ENCODE data around the gene KANSL1. TPM values are rescaled to one million over a fixed set of nuclear protein-coding genes. Genes with fewer than 3 reads are reported as not detected.

The KANSL1 gene
- total and polyA plus RNA-seq, 4 donors = 16.2 to 189 (median 47.4) TPM

GRCh38 chr17:45984368-45984767 is 208.9 kb downstream of the KANSL1 start:
- no peak overlapping the region for H3K9ac ChIP-seq (ENCODE audit: insufficient read depth in 1 of 2, low read length in 2 of 2)
- WGBS, 2 donors = 90 to 93% methylated on average over 5 of the region's 5 CpGs
- H3K9me3 ChIP-seq (ENCODE audit: control insufficient read depth in 4 of 4, insufficient read depth in 3 of 4, low read length in 3 of 4) = no peaks in the 10 kb centered on the region
- no peaks in the 10 kb centered on the region for H3K36me3 ChIP-seq (ENCODE audit: control insufficient read depth in 4 of 4, insufficient read depth in 4 of 4, low read length in 4 of 4)
- no peak overlapping the region for H3K4me3 ChIP-seq
- no peaks in the 10 kb centered on the region for H3K4me1 ChIP-seq (ENCODE audit: control insufficient read depth in 5 of 5, insufficient read depth in 5 of 5, low read length in 5 of 5)
- no peak overlapping the region for H3K27ac ChIP-seq (ENCODE audit: low read depth in 1 of 2, low read length in 1 of 2)
- TF ChIP-seq CTCF (IDR thresholded peaks at IDR 0.05; ENCODE audit: control extremely low read depth, extremely low read depth) = no peak
- no peaks in the 10 kb centered on the region for H3K27me3 ChIP-seq (ENCODE audit: control insufficient read depth in 3 of 3, insufficient read depth in 3 of 3, low read length in 2 of 3)
- no peak for ATAC-seq (ENCODE audit: insufficient read depth, low FRiP score)
- DNase-seq = no peak

GRCh38 chr17:45983614-45984310 is 209.5 kb downstream of the KANSL1 start:
- H3K27me3 ChIP-seq (ENCODE audit: control insufficient read depth in 3 of 3, insufficient read depth in 3 of 3, low read length in 2 of 3) = no peaks in the 10 kb centered on the region
- H3K27ac ChIP-seq (ENCODE audit: low read depth in 1 of 2, low read length in 1 of 2) = no peak overlapping the region
- ATAC-seq (ENCODE audit: insufficient read depth, low FRiP score) (no peak), DNase-seq (no peak)
- H3K9ac ChIP-seq (ENCODE audit: insufficient read depth in 1 of 2, low read length in 2 of 2) = no peak overlapping the region
- H3K9me3 ChIP-seq (ENCODE audit: control insufficient read depth in 4 of 4, insufficient read depth in 3 of 4, low read length in 3 of 4) = no peaks in the 10 kb centered on the region
- WGBS, 2 donors = 74 to 80% methylated on average over 31 of the region's 31 CpGs
- H3K4me1 ChIP-seq (ENCODE audit: control insufficient read depth in 5 of 5, insufficient read depth in 5 of 5, low read length in 5 of 5) = no peaks in the 10 kb centered on the region
- H3K4me3 ChIP-seq = no peak overlapping the region
- no peak for TF ChIP-seq CTCF (IDR thresholded peaks at IDR 0.05; ENCODE audit: control extremely low read depth, extremely low read depth)
- no peaks in the 10 kb centered on the region for H3K36me3 ChIP-seq (ENCODE audit: control insufficient read depth in 4 of 4, insufficient read depth in 4 of 4, low read length in 4 of 4)

GRCh38 chr17:45982791-45983613 is 210.2 kb downstream of the KANSL1 start:
- H3K4me1 ChIP-seq (ENCODE audit: control insufficient read depth in 5 of 5, insufficient read depth in 5 of 5, low read length in 5 of 5) = no peaks in the 10 kb centered on the region
- WGBS, 2 donors = 87 to 92% methylated on average over 41 of the region's 41 CpGs
- ATAC-seq (ENCODE audit: insufficient read depth, low FRiP score) (no peak), DNase-seq (no peak)
- no peak overlapping the region for H3K9ac ChIP-seq (ENCODE audit: insufficient read depth in 1 of 2, low read length in 2 of 2)
- H3K27me3 ChIP-seq (ENCODE audit: control insufficient read depth in 3 of 3, insufficient read depth in 3 of 3, low read length in 2 of 3) = no peaks in the 10 kb centered on the region
- TF ChIP-seq CTCF (IDR thresholded peaks at IDR 0.05; ENCODE audit: control extremely low read depth, extremely low read depth) = no peak
- H3K27ac ChIP-seq (ENCODE audit: low read depth in 1 of 2, low read length in 1 of 2) = no peak overlapping the region
- H3K4me3 ChIP-seq = no peak overlapping the region
- no peaks in the 10 kb centered on the region for H3K9me3 ChIP-seq (ENCODE audit: control insufficient read depth in 4 of 4, insufficient read depth in 3 of 4, low read length in 3 of 4)
- no peaks in the 10 kb centered on the region for H3K36me3 ChIP-seq (ENCODE audit: control insufficient read depth in 4 of 4, insufficient read depth in 4 of 4, low read length in 4 of 4)
